HG02938 (cell line): ENCODE measurements around the gene PNKP.
A peak's percentile ranks its signal among the peaks of the same experiment; 100 is the strongest.

Source experiments
- ATAC-seq: cut with Tn5 transposase; IDR thresholded peaks from one replicate; pipeline ENCODE4 v1.9.1; 2021; ENCODE audit warnings: mild to moderate bottlenecking, moderate library complexity; ENCODE audit not compliant: unreplicated experiment

Gene PNKP

GRCh38 chr19:49876422-49877019 is 9.1 kb upstream of the PNKP start:
- peak; percentile 45 for ATAC-seq

- ATAC-seq, result no peak
Observed at GRCh38 chr19:49875857-49876421, 8.6 kb upstream of the PNKP start.

GRCh38 chr19:49875177-49875576 is 7.8 kb upstream of the PNKP start:
- ATAC-seq, result no peak

DNA sequence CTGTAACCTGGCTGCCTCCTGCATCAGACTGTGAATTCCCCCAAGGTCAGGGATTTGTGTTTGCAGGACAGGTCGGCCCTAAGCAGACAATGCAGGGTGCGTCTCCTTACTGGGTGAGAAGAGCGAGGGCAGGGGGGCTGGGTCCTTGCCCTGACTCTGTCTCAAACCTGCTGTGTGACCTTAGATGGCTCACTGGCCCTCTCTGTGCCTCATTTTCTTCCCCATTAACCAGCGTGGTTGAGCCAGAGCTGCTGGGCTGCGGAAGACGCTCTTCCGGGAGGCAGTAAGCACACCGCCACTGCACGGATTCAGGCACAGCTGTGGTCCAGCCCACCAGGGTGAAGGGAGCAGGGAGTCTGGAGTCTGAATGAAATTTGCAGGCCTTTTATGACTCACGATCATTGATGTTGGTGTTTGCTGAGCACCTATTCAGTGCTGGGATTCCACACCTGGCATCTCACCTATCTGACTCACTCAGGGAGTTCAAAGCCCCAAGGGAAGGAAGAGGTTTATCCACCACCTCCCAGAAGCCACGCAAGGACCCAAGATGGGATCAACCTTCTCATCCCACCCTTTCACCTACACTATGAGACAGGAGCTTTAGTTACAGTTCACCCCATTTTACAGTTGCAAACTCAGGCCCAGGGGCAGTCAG is 7.3 kb upstream of the PNKP start:
- no peak for ATAC-seq

DNA sequence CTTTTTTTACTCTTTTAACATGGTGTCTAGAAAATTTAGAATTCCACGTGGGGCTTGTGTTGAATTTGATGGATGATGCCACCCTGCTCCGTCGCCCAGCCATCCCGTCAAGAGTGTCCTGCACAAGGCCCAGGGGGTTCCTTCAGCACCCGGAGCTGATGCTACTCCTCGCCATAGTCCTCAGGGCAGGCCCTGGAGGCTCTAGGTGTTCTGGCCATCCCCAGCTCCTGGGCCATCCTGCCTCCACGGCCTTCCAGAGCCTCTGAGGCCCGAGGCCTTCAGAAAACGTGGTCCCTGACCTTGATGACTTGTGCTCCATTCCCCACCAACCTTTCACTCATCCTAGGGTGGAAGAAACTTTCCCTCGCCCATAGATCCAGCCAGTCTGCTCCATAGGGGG is 6.5 kb upstream of the PNKP start:
- ATAC-seq, result no peak

- no peak for ATAC-seq
Observed at GRCh38 chr19:49873129-49873521, 5.7 kb upstream of the PNKP start.

GRCh38 chr19:49872245-49873128 is 5.1 kb upstream of the PNKP start:
- ATAC-seq, result no peak

- no peak for ATAC-seq
Observed at GRCh38 chr19:49871349-49871985, 4.1 kb upstream of the PNKP start.

DNA sequence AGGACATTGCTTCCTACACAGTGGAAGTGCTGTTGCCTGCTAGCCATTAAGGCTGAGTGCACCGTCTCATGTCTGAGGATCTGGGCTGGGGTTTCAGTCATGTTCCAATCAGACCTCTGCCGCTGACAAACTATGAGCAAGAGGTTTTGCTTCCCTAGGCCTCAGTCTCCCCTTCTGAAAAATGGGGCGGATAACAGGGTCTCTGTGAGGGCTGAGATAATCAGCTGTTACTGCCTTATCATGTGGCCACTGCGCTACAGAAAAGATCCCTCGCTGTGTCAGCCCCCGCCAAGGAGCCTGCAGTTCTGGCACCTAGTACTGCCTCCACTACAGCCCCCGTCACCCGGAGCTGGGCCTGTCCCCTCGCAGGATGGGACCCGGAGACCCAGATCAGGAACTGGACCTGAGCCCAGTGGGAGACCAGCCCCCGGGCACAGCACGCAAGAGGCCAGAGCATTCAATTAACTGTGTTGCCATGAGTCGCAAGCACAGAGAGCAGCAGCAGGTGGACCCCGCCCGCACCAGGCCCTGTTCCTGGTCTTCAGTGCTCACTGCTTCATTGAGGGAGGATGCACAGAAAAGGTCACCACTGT is 3.0 kb upstream of the PNKP start:
- no peak for ATAC-seq

DNA sequence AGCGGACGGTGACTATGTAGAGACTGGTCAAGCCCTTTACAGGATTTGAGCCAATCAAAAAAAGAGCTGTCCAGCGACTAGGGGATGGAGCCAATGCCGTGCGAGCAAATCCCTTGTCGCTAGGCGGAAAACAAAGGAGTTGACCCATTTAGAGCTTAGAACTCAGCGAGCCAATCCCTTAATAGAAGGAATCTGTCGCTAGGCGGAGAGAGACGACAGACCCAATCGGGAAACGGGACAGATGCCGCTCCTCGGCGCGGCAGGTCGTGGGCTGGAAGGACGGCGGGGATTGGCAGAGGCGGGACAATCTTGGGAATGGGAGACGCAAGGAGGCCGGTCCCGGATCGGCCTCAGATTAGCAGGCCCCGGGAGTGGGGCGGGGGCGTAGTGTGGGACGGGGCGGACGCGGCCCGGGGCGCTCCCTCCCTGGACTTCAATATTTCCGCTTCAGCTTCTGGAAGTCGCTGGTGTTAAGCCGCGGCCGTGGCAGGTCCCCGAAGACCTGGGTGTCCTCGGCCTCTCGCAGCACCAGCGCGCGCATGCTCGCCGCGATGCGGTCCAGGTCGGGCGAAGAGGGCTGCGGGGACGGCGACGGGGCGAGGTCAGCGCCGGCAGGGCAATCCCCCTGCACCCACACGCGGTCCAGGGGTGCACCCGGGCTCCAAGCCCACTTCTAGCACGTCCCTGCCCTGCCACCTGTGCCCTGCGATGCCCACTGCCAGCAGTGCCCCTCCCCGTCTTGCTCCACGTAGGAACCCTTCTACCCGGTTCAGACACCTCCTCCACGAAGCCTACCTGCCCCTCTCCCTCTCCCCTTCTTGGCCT is 2.3 kb upstream of the PNKP start:
- peak; percentile 74 for ATAC-seq

DNA sequence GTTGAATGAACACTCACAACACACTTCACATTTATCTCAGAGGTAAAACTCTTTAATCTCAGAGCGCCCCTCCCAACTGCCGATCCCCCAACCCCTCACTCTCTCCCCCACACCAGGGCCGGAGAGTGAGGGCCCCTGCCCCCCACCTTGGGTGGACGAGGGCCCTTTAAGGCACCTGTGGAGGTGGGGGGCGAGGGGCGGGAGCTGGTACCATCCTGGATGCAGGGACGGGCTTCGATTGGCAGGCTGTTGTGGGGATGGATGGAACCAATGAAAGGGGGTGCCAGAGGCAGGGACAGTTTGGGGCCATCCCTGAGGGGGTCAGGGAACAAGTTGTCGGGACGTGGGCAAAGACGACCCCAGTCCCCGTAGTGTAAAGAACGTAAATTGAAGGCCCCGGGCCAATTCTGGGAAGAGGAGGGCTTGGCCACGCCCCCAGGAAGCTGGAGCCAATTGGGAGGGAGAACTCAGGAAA is 1.7 kb upstream of the PNKP start:
- no peak for ATAC-seq

- no peak for ATAC-seq
Observed at GRCh38 chr19:49864890-49865289, 2.5 kb downstream of the PNKP start.

GRCh38 chr19:49863935-49864320 is 3.4 kb downstream of the PNKP start:
- ATAC-seq, result no peak

GRCh38 chr19:49863254-49863934 is 4.0 kb downstream of the PNKP start:
- no peak for ATAC-seq

GRCh38 chr19:49862391-49863253 is 4.8 kb downstream of the PNKP start:
- ATAC-seq, result no peak

DNA sequence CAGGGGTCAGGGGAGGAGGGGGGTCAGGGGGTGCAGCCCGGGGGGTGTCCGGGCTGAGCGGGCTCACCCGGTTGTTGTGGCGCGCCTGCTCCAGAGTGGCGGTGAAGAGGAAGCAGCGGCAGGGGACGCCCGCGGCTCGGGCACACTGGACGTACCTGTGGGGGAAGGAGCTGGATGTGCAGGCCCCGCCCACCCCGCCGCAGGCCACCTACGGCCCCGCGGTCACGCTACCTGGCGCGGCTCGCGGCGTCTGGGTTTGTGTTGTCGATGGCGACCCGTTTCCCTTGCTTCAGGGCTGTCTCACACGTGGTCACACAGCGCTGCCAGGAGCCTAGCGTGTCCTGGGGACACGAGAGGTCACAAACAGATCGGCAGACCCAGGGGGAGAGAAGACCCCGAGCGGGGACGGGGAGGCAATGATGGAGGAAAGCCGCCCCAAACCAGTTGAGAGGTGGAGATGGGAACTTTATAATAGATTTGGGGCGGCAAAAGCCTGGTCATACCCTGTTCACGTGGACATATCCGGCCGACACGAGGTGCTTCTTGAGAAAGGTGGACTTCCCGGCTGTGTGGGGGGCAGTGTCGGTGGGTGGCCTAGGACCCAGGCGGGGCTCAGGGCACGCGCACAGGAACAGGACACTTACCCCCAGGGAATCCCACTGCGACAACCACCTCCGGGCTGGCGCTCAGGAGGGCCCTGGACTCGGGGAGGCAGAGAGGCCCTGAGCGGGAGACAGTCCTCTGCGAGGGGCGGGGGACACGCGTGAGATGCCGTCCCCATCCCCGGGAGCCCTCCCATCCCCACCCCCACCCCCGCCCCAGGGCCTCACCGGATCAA is 5.6 kb downstream of the PNKP start:
- no peak for ATAC-seq

GRCh38 chr19:49861107-49861506 is 6.3 kb downstream of the PNKP start:
- ATAC-seq, result no peak
